ENCODE measurements around the gene ZIM2.

- TF ChIP-seq CTCF (IDR thresholded peaks at IDR 0.05; ENCODE audit: insufficient read depth, low read depth, low read length) (no peak), EZH2 (IDR thresholded peaks at IDR 0.05; ENCODE audit: insufficient read depth, low read length) (no peak)
Observed at GRCh38 chr19:56814656-56815055, 25.9 kb downstream of the ZIM2 start.

Measured in astrocyte (in vitro differentiated cells and primary cell).